ENCODE measurements around the gene PLEKHG4.

Gene PLEKHG4

GRCh38 chr16:67291461-67291860 lies 12.1 kb downstream of the PLEKHG4 start:
- no peak for FAIRE-seq

- FAIRE-seq = no peak
Observed at GRCh38 chr16:67294171-67294757, 14.9 kb downstream of the PLEKHG4 start.

- no peak for FAIRE-seq
Observed at GRCh38 chr16:67294938-67295361, 15.6 kb downstream of the PLEKHG4 start.

- no peak for FAIRE-seq
Observed at GRCh38 chr16:67296420-67296819, 17.1 kb downstream of the PLEKHG4 start.

GRCh38 chr16:67298277-67298676 lies 18.9 kb downstream of the PLEKHG4 start:
- FAIRE-seq = no peak

- FAIRE-seq = no peak
Observed at GRCh38 chr16:67299269-67299668, 19.9 kb downstream of the PLEKHG4 start.

- FAIRE-seq = no peak
Observed at GRCh38 chr16:67301080-67301782, 21.9 kb downstream of the PLEKHG4 start.

GRCh38 chr16:67302076-67302475 lies 22.7 kb downstream of the PLEKHG4 start:
- no peak for FAIRE-seq

- no peak for FAIRE-seq
Observed at GRCh38 chr16:67302970-67303369, 23.6 kb downstream of the PLEKHG4 start.

- FAIRE-seq = no peak
Observed at GRCh38 chr16:67304020-67304419, 24.7 kb downstream of the PLEKHG4 start.

GRCh38 chr16:67305216-67306071 lies 26.1 kb downstream of the PLEKHG4 start:
- FAIRE-seq = no peak

GRCh38 chr16:67310561-67310960 lies 31.2 kb downstream of the PLEKHG4 start:
- no peak for FAIRE-seq

GRCh38 chr16:67311607-67312488 lies 32.5 kb downstream of the PLEKHG4 start:
- FAIRE-seq = no peak

- no peak for FAIRE-seq
Observed at GRCh38 chr16:67312719-67313118, 33.4 kb downstream of the PLEKHG4 start.

GRCh38 chr16:67317853-67318252 lies 38.5 kb downstream of the PLEKHG4 start:
- FAIRE-seq = no peak

GRCh38 chr16:67326115-67326471 lies 46.8 kb downstream of the PLEKHG4 start:
- FAIRE-seq = no peak

- no peak for FAIRE-seq
Observed at GRCh38 chr16:67326472-67327309, 47.4 kb downstream of the PLEKHG4 start, which contains the start of the genes KCTD19 and LRRC36. Gene KCTD19 (minus strand): TSS chr16:67326741. CDS start chr16:67326707, 34 bp downstream. Gene LRRC36 (plus strand): TSS chr16:67326815. CDS start chr16:67326863, 48 bp downstream.

GRCh38 chr16:67327743-67328142 lies 48.4 kb downstream of the PLEKHG4 start:
- no peak for FAIRE-seq

- FAIRE-seq = no peak
Observed at GRCh38 chr16:67329901-67330300, 50.6 kb downstream of the PLEKHG4 start.

GRCh38 chr16:67333315-67333714 lies 54.0 kb downstream of the PLEKHG4 start:
- FAIRE-seq = no peak

GRCh38 chr16:67336116-67336515 lies 56.8 kb downstream of the PLEKHG4 start:
- no peak for FAIRE-seq

- no peak for FAIRE-seq
Observed at GRCh38 chr16:67336648-67337047, 57.3 kb downstream of the PLEKHG4 start.

All from TTC549 (cell line).